Left lung (tissue), 10 donors: ENCODE results near the gene ODF2. TPM values are rescaled to one million over a fixed set of nuclear protein-coding genes. Genes with fewer than 3 reads are reported as not detected.
"Not testable (repeated sequence)": the region's sequence is repeated elsewhere in the genome, so short reads cannot be mapped to it uniquely, and the experiment has no call there.

Experiments
- ATAC-seq: fragments of 200-7000 bp; cut with Tn5 transposase; one replicate; pipeline ENCODE4 v1.9.1; 2020; ENCODE audit warnings: moderate library complexity
- DNase-seq, 4 donors: peaks; one replicate each; pipeline ENCODE4 v3.0.0-alpha.2; 2013 to 2020
- H3K27ac ChIP-seq, 2 donors: fragments of 200-600 bp; sonication (generic) in 1 of 2; one replicate each; pipeline versions ENCODE4 v1.5.0 to v1.8.0; 2020 to 2021
- H3K27me3 ChIP-seq, 2 donors: fragments of 200-600 bp; sonication (generic) in 1 of 2; one replicate each; pipeline versions ENCODE4 v1.5.0 to v1.8.0; 2020 to 2021
- H3K36me3 ChIP-seq, 2 donors: fragments of 200-600 bp; sonication (generic) in 1 of 2; one replicate each; pipeline versions ENCODE4 v1.5.0 to v1.8.0; 2020 to 2021
- H3K4me1 ChIP-seq, 2 donors: fragments of 200-600 bp; one replicate each; pipeline ENCODE4 v1.8.0; 2021
- H3K4me3 ChIP-seq, 2 donors: fragments of 200-600 bp; sonication (generic) in 1 of 2; one replicate each; pipeline versions ENCODE4 v1.5.0 to v1.8.0; 2020 to 2021; ENCODE audit warnings: mild to moderate bottlenecking in 1 of 2
- H3K9me3 ChIP-seq, 2 donors: fragments of 200-600 bp; sonication (generic) in 1 of 2; one replicate each; pipeline versions ENCODE4 v1.5.0 to v1.8.0; 2020 to 2021
- CTCF ChIP-seq, 2 donors: fragments of 200-600 bp; sonication (generic) in 1 of 2; IDR thresholded peaks; one replicate each; pipeline versions ENCODE4 v1.5.0 to v1.8.0; 2021; ENCODE audit warnings: antibody characterized with exemption in 2 of 2
- intact Hi-C, 2 donors: fragments of 100-400 bp; cut with DNase I; formaldehyde crosslinking; loops; one replicate each; pipeline versions ENCODE4 v1.11.2 to v1.14.2; 2022
- polyA plus RNA-seq, 6 donors: library from polyadenylated mRNA; unstranded; fragments of 120-200 nt; gene quantifications; one replicate each; pipeline ENCODE4 v1.2.1, GENCODE V29; 2013; ENCODE audit not compliant: insufficient read length in 6 of 6
- total RNA-seq, 2 donors: library from RNA; stranded (reverse); fragmentation: NEBNext Ultra II Directional; extraction: Animal tissue kit (Norgen Biotek cat#: 25700); gene quantifications; one replicate each; pipeline ENCODE4 v1.2.1, GENCODE V29; 2021
- donor health status: DM: no; HTN: yes; CAD: no.
- donor health status: DM: no; HTN: no; CAD: no.

The ODF2 gene
- total and polyA plus RNA-seq, 8 donors = 21.0 to 70.3 (median 61.0) TPM

- H3K27me3 ChIP-seq = no peaks in the 10 kb centered on the region
- intact Hi-C loops = no loop called here
Observed at GRCh38 chr9:128498911-128499310, 43.1 kb downstream of the ODF2 start.

GRCh38 chr9:128499920-128500319 lies 44.1 kb downstream of the ODF2 start:
- H3K27ac ChIP-seq = no peak overlapping the region
- peaks cover 0 to 11% of the 10 kb centered on the region in 2 donors for H3K4me1 ChIP-seq
- peaks cover 0 to 67% of the 10 kb centered on the region in 2 donors for H3K36me3 ChIP-seq
- DNase-seq = no peak
- no peaks in the 10 kb centered on the region for H3K27me3 ChIP-seq
- no peak for ATAC-seq
- no peak overlapping the region for H3K4me3 ChIP-seq
- H3K9me3 ChIP-seq = no peaks in the 10 kb centered on the region
- intact Hi-C loops = no loop called here
- TF ChIP-seq CTCF (IDR thresholded peaks at IDR 0.05) = no peak

More at GRCh38 chr9:128498911-128499310, 43.1 kb downstream of the ODF2 start:
- Histone ChIP-seq H3K4me3 (no peak overlapping the region), H3K36me3 (peaks cover 0 to 77% of the 10 kb centered on the region in 2 donors), H3K4me1 (peaks cover 0 to 18% of the 10 kb centered on the region in 2 donors), H3K9me3 (no peaks in the 10 kb centered on the region), H3K27ac (no peak overlapping the region)
- DNase-seq (no peak), ATAC-seq (no peak)
- TF ChIP-seq CTCF (IDR thresholded peaks at IDR 0.05) = no peak

GRCh38 chr9:128503415-128503825 lies 47.6 kb downstream of the ODF2 start:
- ATAC-seq, H3K27ac ChIP-seq, DNase-seq, intact Hi-C loops, H3K27me3 ChIP-seq, H3K9me3 ChIP-seq: not testable (repeated sequence)
- peak overlapping the region in 1 of 2 donors; percentile 97 for H3K4me3 ChIP-seq
- H3K4me1 ChIP-seq = peaks cover 7 to 25% of the 10 kb centered on the region in 2 donors
- H3K36me3 ChIP-seq = peaks cover 0 to 34% of the 10 kb centered on the region in 2 donors

- intact Hi-C loops = no loop called here
- Histone ChIP-seq H3K9me3 (no peaks in the 10 kb centered on the region), H3K27ac (peak overlapping the region; percentile 71 to 89), H3K4me1 (peaks cover 7 to 25% of the 10 kb centered on the region in 2 donors), H3K27me3 (no peaks in the 10 kb centered on the region), H3K4me3 (peak overlapping the region; percentile 80 to 97), H3K36me3 (peaks cover 0 to 32% of the 10 kb centered on the region in 2 donors)
- ATAC-seq = peak; percentile 57
- peak in 1 of 4 donors; percentile 23 for DNase-seq
- TF ChIP-seq CTCF (IDR thresholded peaks at IDR 0.05) = no peak
Observed at GRCh38 chr9:128503870-128504269, 48.1 kb downstream of the ODF2 start.

GRCh38 chr9:128504485-128505413 lies 48.9 kb downstream of the ODF2 start, which contains the start of gene GLE1:
GLE1 (plus strand) TSS chr9:128504719; CDS start chr9:128504806, 87 bp downstream.
- no peaks in the 10 kb centered on the region for H3K9me3 ChIP-seq
- DNase-seq (peak; percentile 93 to 99 (median 97)), ATAC-seq (peak; percentile 99)
- H3K27ac ChIP-seq = peak within 1 kb of the TSS; percentile 71 to 89
- peak within 1 kb of the TSS; percentile 80 to 97 for H3K4me3 ChIP-seq
- H3K36me3 ChIP-seq = peaks cover 0 to 32% of the 10 kb centered on the region in 2 donors
- intact Hi-C loops = no loop called here
- peaks cover 7 to 25% of the 10 kb centered on the region in 2 donors for H3K4me1 ChIP-seq
- TF ChIP-seq CTCF (IDR thresholded peaks at IDR 0.05) = no peak
- H3K27me3 ChIP-seq = no peaks in the 10 kb centered on the region
